Germinal center (tissue), 1 donor: Measurements from ENCODE around the gene ZFAND2A.
"Not testable (repeated sequence)": the region's sequence is repeated elsewhere in the genome, so short reads cannot be mapped to it uniquely, and the experiment has no call there.

Source experiments
- DNase-seq: peaks from one replicate; pipeline ENCODE4 v3.0.0; 2012; ENCODE audit warnings: mixed read lengths, low spot score

The ZFAND2A gene

DNA sequence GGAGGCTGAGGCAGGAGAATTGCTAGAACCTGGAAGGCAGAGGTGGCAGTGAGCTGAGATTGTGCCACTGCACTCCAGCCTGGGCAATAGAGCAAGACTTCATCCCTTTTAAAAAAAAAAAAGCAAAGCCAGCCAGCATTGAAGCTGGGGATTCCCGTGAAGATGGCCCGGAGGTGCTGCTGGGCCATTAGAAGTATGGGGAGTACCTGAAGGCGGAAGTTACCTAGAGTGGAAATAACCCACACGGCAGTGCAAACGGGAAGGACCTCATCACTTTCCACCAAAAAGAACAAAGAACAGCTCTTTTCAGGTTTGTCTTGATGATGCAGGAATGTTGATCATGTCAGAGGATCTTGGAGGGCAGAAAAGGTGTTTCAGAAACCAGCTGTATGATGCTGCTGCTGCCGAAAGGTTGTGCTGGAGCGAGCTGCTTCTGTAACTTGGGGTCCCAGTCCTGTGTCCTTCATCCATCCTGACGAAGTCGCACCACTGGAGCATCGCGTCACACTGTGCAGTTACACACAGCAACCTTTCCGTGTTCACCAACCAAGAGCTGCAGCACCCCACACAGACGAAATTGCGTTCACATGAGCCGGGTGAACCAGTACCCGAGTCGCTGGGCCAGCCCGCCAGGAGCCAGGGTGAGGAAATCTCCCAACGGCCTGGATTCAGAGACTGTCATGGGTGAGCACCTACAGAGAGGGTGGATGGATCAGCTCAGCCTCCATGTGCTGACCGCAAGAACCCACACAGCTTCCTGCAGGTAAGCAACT lies 8.2 kb downstream of the ZFAND2A start:
- DNase-seq = no peak

DNA sequence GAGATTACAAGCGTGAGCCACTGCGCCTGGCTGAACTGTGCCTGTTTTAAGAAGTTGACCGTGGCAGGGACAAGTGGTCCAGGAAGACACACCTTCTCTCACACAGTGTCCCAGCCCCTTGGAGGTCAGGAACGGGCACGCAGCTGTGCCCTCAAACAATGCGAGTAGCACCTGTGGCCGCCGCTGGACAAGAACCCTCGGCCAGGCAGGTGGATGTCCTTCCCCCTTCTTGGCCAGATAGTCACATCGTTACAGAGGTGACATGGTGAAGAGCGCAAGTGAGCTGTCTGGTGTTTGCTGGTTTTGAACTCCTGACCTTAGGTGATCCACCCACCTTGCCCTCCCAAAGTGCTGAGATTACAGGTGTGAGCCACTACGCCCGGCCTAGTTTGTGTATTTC lies 8.8 kb downstream of the ZFAND2A start:
- no peak for DNase-seq

DNA sequence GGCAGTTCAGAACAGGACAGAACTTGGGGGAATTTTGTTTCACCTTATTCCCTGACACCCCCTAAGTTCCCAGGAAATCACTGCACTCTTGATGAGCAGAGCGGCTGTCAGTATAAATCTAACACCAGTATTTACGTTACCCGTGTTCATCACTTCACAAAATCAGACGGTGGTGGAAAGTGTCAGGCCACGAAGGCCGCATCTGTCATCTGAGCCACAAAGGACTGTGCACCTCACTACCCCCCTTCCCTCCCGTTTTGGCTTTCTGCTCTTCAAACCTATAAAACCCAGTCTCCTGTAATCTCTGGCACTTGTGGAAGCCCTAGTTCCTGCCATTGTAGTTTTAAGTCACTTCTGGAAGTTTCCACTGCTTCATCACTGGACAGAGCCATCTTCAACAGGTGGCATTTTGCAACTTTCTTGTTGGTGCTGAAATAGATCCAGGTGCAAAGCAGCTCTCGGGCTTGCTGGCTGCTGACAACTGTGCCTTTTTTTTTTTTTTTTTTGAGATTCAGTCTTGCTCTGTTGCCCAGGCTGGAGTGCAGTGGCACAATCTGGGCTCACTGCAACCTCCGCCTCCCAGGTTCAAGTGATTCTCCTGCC lies 9.5 kb downstream of the ZFAND2A start:
- DNase-seq = no peak

DNA sequence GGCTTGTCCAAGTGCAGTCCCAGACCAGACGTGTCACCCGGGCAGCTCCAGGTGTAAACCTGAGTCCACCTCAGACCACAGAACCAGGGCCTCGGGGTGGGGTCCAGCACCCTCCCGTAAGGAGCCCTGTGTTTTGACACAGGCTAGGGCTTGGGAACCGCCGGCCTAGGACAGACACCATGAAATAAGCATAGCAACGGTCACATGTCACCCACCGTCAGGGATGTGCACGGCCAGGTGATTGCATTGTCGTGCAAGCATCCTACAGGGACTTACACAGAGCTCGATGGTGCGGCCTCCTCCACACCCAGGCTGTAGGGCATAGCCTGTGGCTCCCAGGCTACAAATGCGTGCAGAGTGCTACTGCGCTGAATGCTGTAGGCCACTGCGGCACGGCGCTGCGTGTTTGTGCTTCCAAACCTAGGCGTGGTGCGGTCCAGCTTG lies 10.6 kb downstream of the ZFAND2A start:
- no peak for DNase-seq

DNA sequence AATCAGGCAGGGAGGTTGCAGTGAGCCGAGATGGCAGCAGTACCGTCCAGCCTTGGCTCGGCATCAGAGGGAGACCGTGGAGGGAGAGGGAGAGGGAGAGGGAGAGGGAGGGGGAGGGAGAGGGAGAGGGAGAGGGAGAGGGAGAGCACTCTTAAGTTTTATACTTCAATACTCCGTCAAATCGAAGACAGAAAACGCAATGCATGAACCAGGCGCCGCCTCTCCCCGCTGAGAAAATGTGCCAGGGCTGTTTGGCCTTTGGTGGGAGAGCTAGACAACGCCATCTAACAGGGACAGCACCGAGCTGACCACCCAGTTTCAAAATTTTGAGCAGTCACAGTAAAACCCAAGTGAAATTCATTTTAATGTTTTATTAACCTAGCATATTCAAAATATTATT lies 12.1 kb downstream of the ZFAND2A start:
- not testable (repeated sequence) for DNase-seq

DNA sequence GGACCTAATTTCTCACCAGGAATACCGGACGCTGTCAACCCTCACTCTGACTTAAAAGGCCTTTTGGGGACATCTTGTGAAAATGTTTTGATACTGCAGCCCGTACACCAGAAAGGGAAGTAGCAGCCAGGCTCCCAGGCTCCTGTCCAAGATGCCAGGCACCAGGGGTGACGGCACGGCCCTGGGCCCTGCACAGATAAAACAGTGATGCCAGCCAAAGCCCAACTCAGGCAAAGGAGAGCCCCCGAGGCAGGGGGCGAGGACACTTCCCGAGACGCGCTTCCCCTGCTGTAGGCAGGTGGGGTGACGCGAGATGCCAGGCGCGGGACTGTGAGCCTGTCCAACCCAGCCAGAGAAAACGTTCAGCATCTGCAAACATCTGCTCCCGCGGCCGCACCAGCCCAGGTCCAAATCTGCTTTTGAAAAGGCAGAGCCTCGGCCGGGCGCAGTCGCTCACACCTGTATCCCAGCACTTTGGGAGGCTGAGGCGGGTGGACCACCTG lies 15.7 kb downstream of the ZFAND2A start:
- peak; percentile 41 for DNase-seq

DNA sequence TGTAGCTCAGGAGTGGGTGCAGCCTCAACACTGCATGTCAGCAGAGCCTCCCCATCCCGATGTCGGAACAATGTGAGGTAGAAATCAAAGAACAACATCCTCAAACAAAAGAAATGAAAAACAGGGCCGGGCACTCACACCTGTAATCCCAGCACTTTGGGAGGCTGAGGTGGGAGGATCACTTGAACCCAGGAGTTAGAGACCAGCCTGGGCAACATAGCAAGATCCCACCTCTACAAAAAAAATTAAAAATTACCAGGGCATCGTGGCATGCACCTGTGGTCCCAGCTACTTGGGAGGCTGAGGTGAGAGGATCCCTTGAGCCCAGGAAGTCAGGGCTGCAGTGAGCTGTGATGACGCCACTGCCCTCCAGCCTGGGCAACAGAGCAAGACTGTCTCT lies 17.0 kb downstream of the ZFAND2A start:
- DNase-seq = not testable (repeated sequence)

DNA sequence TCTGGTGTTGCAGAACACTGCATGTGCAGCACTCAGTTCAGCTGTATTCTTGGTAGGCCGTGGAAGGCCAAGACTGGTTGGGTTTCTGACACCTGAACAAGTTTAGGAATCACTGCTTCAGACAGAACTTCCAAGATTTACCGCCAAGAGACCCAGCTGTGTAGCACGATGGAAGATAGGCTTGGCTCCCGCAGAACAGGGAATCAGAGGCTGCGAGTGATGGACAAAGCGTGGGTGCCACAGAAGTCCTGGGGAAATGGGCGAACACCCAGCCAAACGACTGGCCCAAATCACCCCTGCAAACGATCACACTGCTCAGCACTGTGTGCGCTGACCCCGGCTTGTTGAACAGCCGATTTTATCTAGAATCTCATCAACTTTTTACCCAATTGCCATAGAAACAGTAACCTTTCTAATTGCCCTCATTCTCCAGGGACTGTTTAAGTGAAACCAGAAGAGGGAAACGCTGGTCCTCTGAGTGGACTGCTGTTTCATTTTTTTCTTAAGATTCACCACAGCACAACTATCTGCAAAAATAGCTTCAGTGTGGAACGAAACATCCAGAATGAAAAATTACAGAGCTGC lies 17.9 kb downstream of the ZFAND2A start:
- DNase-seq = no peak

DNA sequence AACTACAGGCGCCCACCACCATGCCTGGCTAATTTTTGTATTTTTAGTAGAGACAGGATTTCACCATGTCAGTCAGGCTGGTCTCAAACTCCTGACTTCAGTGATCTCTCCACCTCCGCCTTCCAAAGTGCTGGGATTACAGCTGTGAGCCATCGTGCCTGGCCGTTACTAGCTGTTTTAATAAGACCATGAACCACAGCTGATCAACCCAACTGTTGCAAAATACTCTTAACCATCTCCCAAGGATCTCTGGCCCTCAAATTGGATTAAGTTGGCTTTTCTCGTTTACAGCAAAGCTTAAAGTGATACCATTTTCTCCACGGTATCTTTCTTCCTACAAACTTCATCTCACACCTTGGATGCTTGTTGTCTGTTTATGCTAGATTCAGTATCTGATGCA lies 18.3 kb downstream of the ZFAND2A start:
- DNase-seq = no peak

DNA sequence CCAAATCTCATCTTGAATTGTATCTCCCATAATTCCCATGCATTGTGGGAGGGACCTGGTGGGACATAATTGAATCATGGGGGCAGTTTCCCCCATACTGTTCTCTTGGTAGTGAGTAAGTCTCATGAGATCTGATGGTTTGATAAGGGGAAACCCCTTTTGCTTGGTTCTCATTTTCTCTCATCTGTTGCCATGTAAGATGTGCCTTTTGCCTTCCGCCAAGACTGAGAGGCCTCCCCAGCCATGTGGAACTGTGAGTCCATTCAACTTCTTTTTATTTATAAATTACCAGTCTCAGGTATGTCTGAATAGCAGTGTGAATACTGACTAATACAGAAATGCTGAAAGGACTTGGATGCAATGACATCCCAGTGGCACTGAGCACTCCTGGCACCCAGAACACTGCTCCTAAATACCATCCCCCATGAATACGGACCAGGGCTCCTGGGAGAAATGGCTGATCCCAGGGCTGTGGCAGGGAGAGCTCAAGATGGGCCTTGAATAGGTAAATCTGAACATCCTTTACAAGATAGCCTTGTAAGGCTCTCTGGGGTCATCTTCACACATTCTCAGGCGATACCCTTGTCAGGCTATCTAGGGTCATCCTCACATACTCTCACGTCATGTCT lies 19.4 kb downstream of the ZFAND2A start:
- no peak for DNase-seq

DNA sequence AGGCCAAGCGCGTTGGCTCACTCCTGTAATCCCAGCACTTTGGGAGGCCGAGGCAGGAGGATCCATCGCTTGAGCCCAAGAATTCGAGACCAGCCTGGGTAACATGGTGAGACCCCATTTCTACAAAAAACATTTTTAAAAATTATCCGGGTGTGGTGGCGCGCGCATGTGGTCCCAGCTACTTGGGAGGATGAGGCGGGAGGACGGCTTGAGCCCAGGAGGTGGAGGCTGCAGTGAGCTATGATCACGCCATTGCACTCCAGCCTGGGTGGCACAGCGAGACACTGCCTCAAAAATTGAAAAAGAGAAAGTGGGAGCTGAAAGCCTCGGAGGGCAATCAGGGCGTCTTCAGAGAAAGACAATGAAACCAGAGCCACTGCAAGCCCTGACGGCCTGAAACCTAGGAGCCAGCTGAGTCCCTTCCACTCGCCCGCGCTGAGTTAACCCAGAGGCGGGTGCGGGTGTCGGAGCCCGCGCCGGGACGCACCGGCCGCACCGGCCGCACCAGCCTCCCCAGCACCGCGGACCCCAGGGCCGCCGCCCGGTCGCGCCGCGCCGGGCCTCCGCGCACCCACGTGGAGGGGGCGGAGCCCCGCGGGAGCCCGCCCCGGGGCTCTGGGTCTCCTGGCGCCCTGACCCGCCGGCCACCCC lies 22.4 kb downstream of the ZFAND2A start:
- DNase-seq = no peak

DNA sequence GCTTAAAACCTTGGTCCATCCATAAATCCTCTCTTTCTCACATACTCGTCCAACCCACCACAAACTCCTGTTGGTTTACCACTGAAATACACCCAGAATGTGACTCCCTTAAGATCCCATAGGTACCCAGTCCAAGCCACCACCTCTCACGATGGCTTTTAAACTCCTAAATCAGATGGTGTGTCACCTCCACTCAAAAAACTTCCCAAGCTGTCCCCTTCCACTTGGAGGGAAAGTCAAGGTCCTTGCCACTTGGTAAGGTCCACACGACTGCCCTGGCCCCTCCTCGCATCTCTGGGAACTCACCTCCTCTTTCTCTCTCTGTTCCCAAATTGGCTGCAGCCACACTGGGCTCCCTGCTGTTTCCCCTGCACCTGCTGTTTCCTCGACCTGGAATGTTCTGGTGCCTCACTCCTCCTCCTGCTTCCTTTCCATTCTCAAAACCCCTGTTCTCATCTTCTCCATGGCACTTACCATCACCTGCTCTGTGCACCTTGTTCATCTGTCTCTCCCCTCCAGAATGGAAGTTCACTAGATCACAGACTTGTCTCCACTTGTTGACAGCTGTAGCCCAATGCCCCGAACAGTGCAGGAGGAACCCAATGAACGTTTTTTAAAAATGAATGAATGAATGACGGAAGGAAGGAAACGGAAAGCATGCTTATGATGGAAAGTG lies 23.0 kb downstream of the ZFAND2A start:
- no peak for DNase-seq

DNA sequence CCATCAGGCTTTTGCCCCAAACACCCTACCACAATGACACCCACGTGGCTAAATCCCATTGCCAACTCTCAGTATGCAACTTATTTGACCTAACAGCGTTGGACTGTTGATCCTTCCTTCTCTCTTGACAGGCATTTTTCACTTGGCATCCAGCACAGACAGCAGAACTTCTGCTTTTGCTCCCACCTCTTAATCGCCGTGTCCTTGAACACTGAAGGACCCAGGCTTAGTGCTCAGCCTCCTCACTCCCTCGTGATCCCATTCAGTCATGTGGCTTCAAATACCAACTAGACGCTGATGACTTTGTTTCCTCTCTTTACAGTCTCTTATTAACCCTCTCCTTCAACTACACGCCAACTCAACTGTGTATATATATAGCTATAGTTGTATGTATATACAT lies 25.0 kb downstream of the ZFAND2A start:
- no peak for DNase-seq

DNA sequence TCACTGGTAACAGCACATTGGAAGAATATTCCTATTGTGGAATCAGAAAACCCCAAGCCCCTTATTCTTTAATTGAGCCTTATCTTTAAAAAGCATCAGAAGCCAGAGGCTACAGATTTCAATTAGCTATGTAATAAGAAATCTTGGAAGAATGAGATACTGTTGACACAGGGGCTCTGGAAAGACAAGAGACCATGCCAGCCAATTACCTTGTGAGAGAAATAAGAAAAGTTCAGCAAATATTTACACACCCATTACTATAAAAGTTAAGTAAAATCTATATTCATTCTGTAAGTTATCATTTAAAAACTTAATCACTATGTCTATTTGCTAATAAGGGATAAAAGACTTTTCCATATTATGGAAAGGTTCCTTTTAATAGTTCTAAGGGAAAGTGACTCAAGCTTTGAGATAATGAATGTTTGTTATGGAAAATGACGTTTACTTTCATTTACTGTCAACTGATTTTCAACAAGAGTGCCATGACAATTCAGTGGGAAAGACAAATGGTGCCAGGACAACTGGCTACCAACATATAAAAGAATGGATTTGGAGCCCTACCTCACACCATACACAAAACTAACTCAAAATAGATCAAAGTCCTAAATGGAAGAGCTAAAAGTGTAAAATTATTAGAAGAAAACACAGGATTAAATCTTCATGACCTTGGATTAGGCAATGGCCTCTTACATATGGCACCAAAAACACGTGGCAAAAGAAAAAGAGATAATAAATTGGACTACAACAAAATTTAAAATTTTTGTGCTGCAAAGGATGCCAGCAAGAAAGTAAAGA lies 28.3 kb downstream of the ZFAND2A start:
- no peak for DNase-seq

DNA sequence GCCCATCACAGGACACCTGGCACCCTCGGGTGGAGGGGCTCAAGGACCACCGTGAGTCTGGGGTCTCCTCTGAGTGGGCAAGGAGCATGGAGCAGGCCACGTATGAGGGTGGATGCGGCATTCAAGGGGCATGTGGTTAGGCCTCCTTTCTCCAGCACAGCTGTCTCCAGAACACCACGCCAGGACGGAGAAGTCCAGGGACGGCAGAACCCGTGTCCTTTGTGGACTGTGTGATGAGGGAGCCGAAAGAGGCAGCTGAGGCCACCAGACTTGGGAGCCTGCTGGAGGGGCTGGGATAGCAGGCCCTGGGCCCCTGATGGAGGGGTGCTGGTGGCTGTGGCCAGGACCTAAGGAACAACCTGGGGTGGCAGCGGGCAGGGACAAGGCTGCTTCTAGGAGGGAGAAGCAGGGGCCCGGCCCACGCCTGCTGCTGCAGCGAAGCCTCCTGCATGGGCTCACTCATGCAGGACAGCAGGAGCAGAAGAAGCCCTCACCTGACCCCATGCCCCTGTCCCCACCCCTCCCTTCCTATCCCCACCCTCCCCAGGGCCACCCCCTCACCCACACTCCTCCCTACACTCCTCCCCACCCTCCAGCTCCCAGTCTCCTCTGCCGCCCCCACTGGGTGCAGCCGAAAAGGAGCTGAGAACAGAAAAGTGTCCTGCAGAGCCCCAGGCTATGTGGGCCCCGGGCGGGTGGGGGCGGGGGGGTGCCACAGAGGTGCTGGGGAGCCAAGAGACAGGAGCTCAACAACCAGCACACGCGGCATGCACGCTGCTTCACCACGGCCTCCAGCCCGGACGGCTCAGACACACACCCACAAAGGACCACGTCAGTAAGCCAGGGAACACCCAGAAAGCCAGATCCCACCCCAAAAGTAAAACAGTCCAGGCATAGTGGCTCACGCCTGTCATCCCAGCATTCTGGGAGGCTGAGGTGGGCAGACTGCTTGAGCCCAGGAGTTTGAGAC lies 29.7 kb downstream of the ZFAND2A start:
- no peak for DNase-seq

DNA sequence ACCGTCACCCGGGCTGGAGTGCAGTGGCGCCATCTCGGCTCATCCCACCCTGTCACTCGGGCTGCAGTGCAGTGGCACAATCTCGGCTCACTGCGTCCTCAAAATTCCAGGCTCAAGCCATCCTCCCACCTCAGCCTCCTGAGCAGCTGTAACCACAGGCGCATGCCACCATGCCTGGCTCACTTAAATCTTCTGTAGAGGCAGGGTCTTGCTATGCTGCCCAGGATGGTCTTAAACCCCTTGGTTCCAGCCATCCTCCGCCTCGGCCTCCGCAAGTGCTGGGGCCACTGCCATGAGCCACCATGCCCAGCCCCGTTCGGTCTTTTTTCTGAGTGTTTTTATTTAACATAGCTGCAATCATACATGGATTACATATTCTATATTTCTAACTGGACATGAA lies 30.6 kb downstream of the ZFAND2A start:
- DNase-seq = no peak

DNA sequence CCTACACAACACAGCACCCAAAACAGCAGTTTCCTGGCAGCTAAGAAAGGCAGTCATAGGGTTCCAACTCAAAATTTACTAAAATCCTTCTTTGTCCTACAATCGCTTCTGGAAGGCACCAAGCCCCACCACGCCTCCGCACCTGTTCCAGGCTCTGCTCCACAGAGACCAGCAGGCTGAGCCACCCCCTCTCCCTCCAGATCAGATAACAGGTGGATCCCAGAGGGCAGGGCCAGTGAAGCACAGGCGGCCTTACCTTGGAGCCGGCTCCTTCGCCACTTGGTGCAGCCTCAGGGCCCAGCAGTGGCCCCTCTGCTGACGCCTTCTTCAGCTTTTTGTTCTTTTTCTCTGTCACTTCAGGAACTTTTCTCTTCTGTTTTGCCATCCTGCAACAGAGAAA lies 33.0 kb downstream of the ZFAND2A start:
- no peak for DNase-seq

DNA sequence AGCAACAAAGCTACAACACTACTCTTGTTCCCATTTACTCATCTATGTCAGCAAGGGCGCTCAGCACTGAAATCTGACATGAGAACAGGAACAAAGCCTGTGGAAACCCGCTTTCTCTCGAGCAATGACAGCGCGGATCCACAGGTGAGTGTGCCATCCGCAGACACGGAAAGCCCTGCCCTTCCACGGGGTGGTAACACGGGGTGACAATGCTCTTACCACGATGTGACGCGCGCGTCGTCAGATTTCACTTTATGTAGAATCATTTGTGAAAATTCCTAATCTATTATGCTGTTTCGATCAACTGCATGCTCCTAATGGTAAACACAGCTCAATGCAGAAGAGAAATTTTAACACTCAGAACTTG lies 34.4 kb downstream of the ZFAND2A start:
- no peak for DNase-seq

DNA sequence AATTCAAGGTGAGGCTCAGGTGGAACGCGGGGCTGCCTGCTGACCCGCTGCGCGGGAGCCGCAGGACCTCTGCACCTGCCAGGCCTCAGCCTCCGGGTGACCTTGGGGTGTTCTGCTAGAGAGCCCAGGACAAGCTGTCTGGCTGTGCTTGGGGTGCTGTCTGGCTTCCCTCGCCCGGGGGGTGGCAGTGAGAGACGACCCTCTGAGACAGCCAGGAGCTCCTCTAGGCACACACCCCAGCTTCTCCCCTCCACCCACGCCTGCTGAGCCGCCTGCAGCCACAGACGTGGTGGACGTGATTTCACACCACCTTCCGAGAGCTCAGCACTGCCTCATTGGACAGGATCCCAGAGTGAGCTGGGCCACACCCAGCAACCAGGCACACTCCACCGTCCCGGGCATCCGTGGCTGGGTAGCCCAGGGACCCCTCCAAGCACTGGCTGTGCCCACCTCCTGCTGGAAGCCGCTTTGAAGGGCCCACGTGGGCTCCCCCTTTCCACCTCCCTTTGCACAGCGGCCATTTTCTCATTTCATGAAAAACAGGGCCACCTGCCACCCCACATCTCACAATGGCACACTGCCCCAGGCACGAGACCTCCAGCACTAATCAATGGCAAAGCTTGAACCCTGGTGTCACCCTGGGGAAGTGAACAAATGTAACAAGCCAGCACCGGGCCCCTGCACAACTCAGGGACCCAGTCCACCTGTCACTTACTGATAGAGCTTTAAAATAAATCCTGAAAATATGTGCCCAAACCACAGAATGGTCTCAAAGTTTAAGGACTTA lies 35.0 kb downstream of the ZFAND2A start:
- DNase-seq = no peak
